Endodermal cell (in vitro differentiated cells): ENCODE measurements around the gene CLSTN2. TPM values are rescaled to one million over a fixed set of nuclear protein-coding genes. Genes with fewer than 3 reads are reported as not detected.

Source experiments
- DNase-seq: peaks from one replicate; pipeline ENCODE4 v3.0.0-alpha.2; 2017
- H3K27ac ChIP-seq: 2 replicates; pipeline ENCODE4 v1.5.1; 2013; ENCODE audit warnings: mild to moderate bottlenecking, low read depth, low read length, moderate library complexity
- H3K27me3 ChIP-seq: 2 replicates; pipeline ENCODE4 v1.6.1; 2013; ENCODE audit warnings: mild to moderate bottlenecking, low read length, moderate library complexity; ENCODE audit not compliant: insufficient read depth, control insufficient read depth, poor library complexity, severe bottlenecking
- H3K36me3 ChIP-seq: 2 replicates; pipeline ENCODE4 v1.7.0; 2013; ENCODE audit warnings: mild to moderate bottlenecking, low read length, moderate library complexity; ENCODE audit not compliant: control insufficient read depth, insufficient read depth
- H3K4me1 ChIP-seq: one replicate; pipeline ENCODE4 v1.7.0; 2013; ENCODE audit warnings: low read length; ENCODE audit not compliant: control insufficient read depth, insufficient read depth
- H3K4me3 ChIP-seq: 2 replicates; pipeline ENCODE4 v1.5.1; 2013; ENCODE audit warnings: mild to moderate bottlenecking, low read length, moderate library complexity
- H3K9ac ChIP-seq: 2 replicates; pipeline ENCODE4 v1.6.1; 2013; ENCODE audit warnings: mild to moderate bottlenecking, low read length, moderate library complexity; ENCODE audit not compliant: poor library complexity, severe bottlenecking; ENCODE audit errors: extremely low read depth
- H3K9me3 ChIP-seq: 2 replicates; pipeline ENCODE4 v1.6.1; 2013; ENCODE audit warnings: mild to moderate bottlenecking, low read length, moderate library complexity; ENCODE audit not compliant: control insufficient read depth
- H3K27ac Mint-ChIP-seq: 2 replicates; pipeline ENCODE4 v1.8.0; 2020; ENCODE audit warnings: mixed read lengths
- H3K27me3 Mint-ChIP-seq: 2 replicates; pipeline ENCODE4 v1.8.0; 2021; ENCODE audit warnings: mild to moderate bottlenecking, mixed read lengths; ENCODE audit not compliant: insufficient read depth
- H3K36me3 Mint-ChIP-seq: 2 replicates; pipeline ENCODE4 v1.8.0; 2020; ENCODE audit warnings: low read depth, mixed read lengths
- H3K4me1 Mint-ChIP-seq: 2 replicates; pipeline ENCODE4 v1.8.0; 2020; ENCODE audit warnings: mixed read lengths
- H3K4me3 Mint-ChIP-seq: 2 replicates; pipeline ENCODE4 v1.8.0; 2020; ENCODE audit warnings: mild to moderate bottlenecking, moderate library complexity, mixed read lengths
- H3K9me3 Mint-ChIP-seq: 2 replicates; pipeline ENCODE4 v1.8.0; 2020; ENCODE audit warnings: mild to moderate bottlenecking, mixed read lengths
- CTCF ChIP-seq: fragments of 200-600 bp; sonication (generic); conservative IDR thresholded peaks from 2 replicates; pipeline ENCODE4 v1.5.0; 2021; ENCODE audit warnings: antibody characterized with exemption, mild to moderate bottlenecking
- WGBS, 2 experiments: methylation state at CpG; one replicate each; pipeline versions ENCODE4 v1.1.5 to v1.1.7; 2013; ENCODE audit warnings: missing lambda C conversion rate in 2 of 2, mixed read lengths in 1 of 2; ENCODE audit not compliant: insufficient coverage in 1 of 2, insufficient read length in 1 of 2; 5-methylcytosine and 5-hydroxymethylcytosine counted together
- total RNA-seq, 2 donors: library from RNA; stranded (reverse); fragmentation: NEBNext Ultra II Directional in 1 of 2; extraction: Animal tissue kit (Norgen Biotek cat#: 25700) in 1 of 2; gene quantifications; 2 replicates in 1 of 2; 3 replicates in 1 of 2; pipeline ENCODE4 v1.2.1, GENCODE V29; 2021

Gene CLSTN2
- total RNA-seq, 2 donors from 2014 or later, result 0.13 to 0.42 TPM

- no peak overlapping the region for H3K4me3 ChIP-seq
- no peak overlapping the region for H3K27ac ChIP-seq
- H3K4me1 ChIP-seq, result no peaks in the 10 kb centered on the region
- H3K9me3 ChIP-seq, result no peaks in the 10 kb centered on the region
- H3K36me3 ChIP-seq, result no peaks in the 10 kb centered on the region
- H3K4me3 Mint-ChIP-seq, result no peak overlapping the region
- WGBS, 2 experiments, result 87% methylated on average over 3 of the region's 3 CpGs
- H3K27me3 ChIP-seq, result no peaks in the 10 kb centered on the region
- H3K27ac Mint-ChIP-seq, result no peak overlapping the region
- H3K36me3 Mint-ChIP-seq, result no peaks in the 10 kb centered on the region
- no peaks in the 10 kb centered on the region for H3K9me3 Mint-ChIP-seq
- no peaks in the 10 kb centered on the region for H3K27me3 Mint-ChIP-seq
- no peak for TF ChIP-seq CTCF
- DNase-seq, result no peak
- H3K9ac ChIP-seq, result no peak overlapping the region
- no peaks in the 10 kb centered on the region for H3K4me1 Mint-ChIP-seq
Observed at GRCh38 chr3:140296796-140297352, 361.9 kb downstream of the CLSTN2 start.

- no peak overlapping the region for H3K9ac ChIP-seq
- H3K27ac ChIP-seq, result no peak overlapping the region
- H3K4me3 ChIP-seq, result no peak overlapping the region
- TF ChIP-seq CTCF, result no peak
- H3K27me3 ChIP-seq, result no peaks in the 10 kb centered on the region
- Mint-ChIP-seq H3K27me3 (no peaks in the 10 kb centered on the region), H3K4me3 (no peak overlapping the region), H3K36me3 (no peaks in the 10 kb centered on the region), H3K9me3 (no peaks in the 10 kb centered on the region), H3K27ac (no peak overlapping the region), H3K4me1 (no peaks in the 10 kb centered on the region)
- no peaks in the 10 kb centered on the region for H3K36me3 ChIP-seq
- WGBS, 2 experiments, result no CpG with 5 or more reads among the region's 1 CpG
- no peak for DNase-seq
- no peaks in the 10 kb centered on the region for H3K9me3 ChIP-seq
- H3K4me1 ChIP-seq, result no peaks in the 10 kb centered on the region
Observed at GRCh38 chr3:140298043-140298442, 363.1 kb downstream of the CLSTN2 start.

- no peak overlapping the region for H3K4me3 Mint-ChIP-seq
- H3K4me1 Mint-ChIP-seq, result no peaks in the 10 kb centered on the region
- H3K9me3 ChIP-seq, result no peaks in the 10 kb centered on the region
- H3K36me3 ChIP-seq, result no peaks in the 10 kb centered on the region
- H3K27ac Mint-ChIP-seq, result no peak overlapping the region
- no peak overlapping the region for H3K27ac ChIP-seq
- H3K27me3 ChIP-seq, result no peaks in the 10 kb centered on the region
- no peak for TF ChIP-seq CTCF
- no peak for DNase-seq
- H3K9ac ChIP-seq, result no peak overlapping the region
- H3K27me3 Mint-ChIP-seq, result no peaks in the 10 kb centered on the region
- H3K4me1 ChIP-seq, result no peaks in the 10 kb centered on the region
- no peaks in the 10 kb centered on the region for H3K9me3 Mint-ChIP-seq
- H3K36me3 Mint-ChIP-seq, result no peaks in the 10 kb centered on the region
- 57 to 71% methylated on average over 1 to 2 of the region's 2 CpGs for WGBS, 2 experiments
- no peak overlapping the region for H3K4me3 ChIP-seq
Observed at GRCh38 chr3:140298569-140299070, 363.6 kb downstream of the CLSTN2 start.
